Keratinocyte (primary cell): ENCODE measurements around the gene CLSTN3. TPM values are rescaled to one million over a fixed set of nuclear protein-coding genes. Genes with fewer than 3 reads are reported as not detected.

Source experiments
- DNase-seq: peaks from one replicate; pipeline ENCODE4 v3.0.0-alpha.2; 2011; ENCODE audit warnings: low read depth, missing footprints, low spot score
- FAIRE-seq: peaks from 2 replicates; lab custom pipeline; 2011; peaks lifted over from hg19 to GRCh38; lab: Jason Lieb, UNC
- H2AFZ ChIP-seq: 2 replicates; pipeline ENCODE4 v1.6.0; 2012; ENCODE audit warnings: low read length, control low read depth, inconsistent platforms; ENCODE audit not compliant: control insufficient read depth
- H3K27ac ChIP-seq: 2 replicates; pipeline ENCODE4 v1.5.1; 2011; ENCODE audit warnings: low read length; ENCODE audit not compliant: control insufficient read depth, insufficient read depth
- H3K27me3 ChIP-seq: 3 replicates; pipeline ENCODE4 v1.6.0; 2011; ENCODE audit warnings: low read length; ENCODE audit not compliant: control insufficient read depth, insufficient read depth; ENCODE audit errors: extremely low read depth
- H3K36me3 ChIP-seq, 2 experiments: 2 replicates in 1 of 2; 3 replicates in 1 of 2; pipeline ENCODE4 v1.5.1; 2011; ENCODE audit warnings: low read length in 2 of 2, mild to moderate bottlenecking in 1 of 2; ENCODE audit not compliant: control insufficient read depth in 2 of 2, insufficient read depth in 2 of 2; ENCODE audit errors: extremely low read depth in 1 of 2
- H3K4me1 ChIP-seq: 3 replicates; pipeline ENCODE4 v1.5.1; 2011; ENCODE audit warnings: low read length; ENCODE audit not compliant: control insufficient read depth, insufficient read depth; ENCODE audit errors: extremely low read depth
- H3K4me2 ChIP-seq: 3 replicates; pipeline ENCODE4 v1.6.0; 2011; ENCODE audit warnings: low read depth, low read length; ENCODE audit not compliant: control insufficient read depth, insufficient read depth; ENCODE audit errors: extremely low read depth
- H3K4me3 ChIP-seq, 3 experiments: fragments of 200-600 bp in 1 of 3; sonication (generic) in 1 of 3; 2 replicates in 2 of 3; 3 replicates in 1 of 3; pipeline ENCODE4 v1.5.1; 2011 to 2016; ENCODE audit warnings: low read length in 3 of 3, mild to moderate bottlenecking in 3 of 3, control low read depth in 2 of 3, inconsistent platforms in 1 of 3, low read depth in 1 of 3, mixed read lengths in 1 of 3, mixed run types in 1 of 3, moderate library complexity in 1 of 3; ENCODE audit not compliant: control insufficient read depth in 2 of 3, insufficient read depth in 2 of 3; ENCODE audit errors: extremely low read depth in 1 of 3
- H3K79me2 ChIP-seq: 2 replicates; pipeline ENCODE4 v1.6.0; 2012; ENCODE audit warnings: low read length; ENCODE audit not compliant: control insufficient read depth, insufficient read depth
- H3K9ac ChIP-seq: 3 replicates; pipeline ENCODE4 v1.6.0; 2011; ENCODE audit warnings: low read length; ENCODE audit not compliant: control insufficient read depth, insufficient read depth; ENCODE audit errors: extremely low read depth
- H3K9me1 ChIP-seq: 3 replicates; pipeline ENCODE4 v1.6.0; 2011; ENCODE audit warnings: low read length; ENCODE audit not compliant: control insufficient read depth, insufficient read depth; ENCODE audit errors: extremely low read depth
- H3K9me3 ChIP-seq: 2 replicates; pipeline ENCODE4 v1.5.1; 2012; ENCODE audit warnings: low read depth, low read length; ENCODE audit not compliant: control insufficient read depth
- H4K20me1 ChIP-seq: 3 replicates; pipeline ENCODE4 v1.6.0; 2011; ENCODE audit warnings: low read length; ENCODE audit not compliant: control insufficient read depth, insufficient read depth; ENCODE audit errors: extremely low read depth
- EZH2 ChIP-seq: IDR thresholded peaks from one replicate; pipeline ENCODE4 v1.6.1; 2012; ENCODE audit warnings: inconsistent platforms, mild to moderate bottlenecking, low read length, moderate library complexity
- dilution Hi-C: fragments of 300-500 bp; cut with MboI; formaldehyde crosslinking; loops from one replicate; pipeline ENCODE4 v1.7.0; 2020; ENCODE audit warnings: low sequenced_read_pairs; ENCODE audit not compliant: extremely low pct_ligation_motif_present
- polyA plus RNA-seq, 5 experiments: library from polyadenylated mRNA; depleted of rRNA in 3 of 5; stranded (reverse) in 3 of 5; stranded (forward) in 1 of 5; unstranded in 1 of 5; fragments of >200 nt; gene quantifications; 1 replicate in 1 of 5; 2 replicates in 3 of 5; 3 replicates in 1 of 5; pipeline versions ENCODE4 v1.2.1 to v1.2.3, GENCODE V29; 2011 to 2012; ENCODE audit warnings: missing spikeins in 2 of 5, low read depth in 1 of 5, low replicate concordance in 1 of 5
- TF ChIP-seq, protein P1 (sequence below), 3 experiments: IDR thresholded peaks in 1 of 3; conservative IDR thresholded peaks in 1 of 3; optimal IDR thresholded peaks in 1 of 3; 2 replicates in 2 of 3; 3 replicates in 1 of 3; pipeline versions ENCODE3 to v1.5.1; 2011; ENCODE audit warnings: low read length in 3 of 3, mild to moderate bottlenecking in 3 of 3, moderate library complexity in 2 of 3, control low read depth in 1 of 3, inconsistent platforms in 1 of 3; ENCODE audit not compliant: insufficient read depth in 2 of 3; ENCODE audit errors: extremely low read depth in 1 of 3

The CLSTN3 gene
- polyA plus RNA-seq, 1 donor (not counting 4 experiments of a cell fraction or from before 2014, with no cell fraction given) = 12.8 TPM

DNA sequence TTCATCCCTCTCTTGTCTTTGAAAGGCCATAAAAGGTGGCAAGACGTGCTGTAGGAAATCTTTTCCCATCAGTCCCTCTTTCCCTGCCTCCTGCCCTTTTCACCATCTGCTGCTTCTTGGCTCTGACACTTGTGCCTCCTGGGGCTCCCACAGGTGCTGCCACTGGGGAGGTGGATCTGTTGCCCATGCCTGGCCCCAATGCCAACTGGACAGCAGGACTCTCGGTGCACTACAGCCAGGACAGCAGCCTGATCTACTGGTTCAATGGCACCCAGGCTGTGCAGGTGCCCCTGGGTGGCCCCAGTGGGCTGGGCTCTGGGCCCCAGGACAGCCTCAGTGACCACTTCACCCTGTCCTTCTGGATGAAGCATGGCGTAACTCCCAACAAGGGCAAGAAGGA lies 6.5 kb downstream of the CLSTN3 start:
- Histone ChIP-seq H3K9me1 (no peaks in the 10 kb centered on the region), H3K36me3 (peaks cover 12 to 33% of the 10 kb centered on the region in 2 experiments), H3K79me2 (no peaks in the 10 kb centered on the region), H2AFZ (no peak overlapping the region), H3K4me1 (no peaks in the 10 kb centered on the region), H3K4me3 (no peak overlapping the region), H3K9me3 (no peaks in the 10 kb centered on the region), H4K20me1 (no peaks in the 10 kb centered on the region), H3K4me2 (no peak overlapping the region), H3K27me3 (no peaks in the 10 kb centered on the region), H3K9ac (no peak overlapping the region), H3K27ac (no peak overlapping the region)
- DNase-seq = no peak
- TF ChIP-seq, protein P1, sequence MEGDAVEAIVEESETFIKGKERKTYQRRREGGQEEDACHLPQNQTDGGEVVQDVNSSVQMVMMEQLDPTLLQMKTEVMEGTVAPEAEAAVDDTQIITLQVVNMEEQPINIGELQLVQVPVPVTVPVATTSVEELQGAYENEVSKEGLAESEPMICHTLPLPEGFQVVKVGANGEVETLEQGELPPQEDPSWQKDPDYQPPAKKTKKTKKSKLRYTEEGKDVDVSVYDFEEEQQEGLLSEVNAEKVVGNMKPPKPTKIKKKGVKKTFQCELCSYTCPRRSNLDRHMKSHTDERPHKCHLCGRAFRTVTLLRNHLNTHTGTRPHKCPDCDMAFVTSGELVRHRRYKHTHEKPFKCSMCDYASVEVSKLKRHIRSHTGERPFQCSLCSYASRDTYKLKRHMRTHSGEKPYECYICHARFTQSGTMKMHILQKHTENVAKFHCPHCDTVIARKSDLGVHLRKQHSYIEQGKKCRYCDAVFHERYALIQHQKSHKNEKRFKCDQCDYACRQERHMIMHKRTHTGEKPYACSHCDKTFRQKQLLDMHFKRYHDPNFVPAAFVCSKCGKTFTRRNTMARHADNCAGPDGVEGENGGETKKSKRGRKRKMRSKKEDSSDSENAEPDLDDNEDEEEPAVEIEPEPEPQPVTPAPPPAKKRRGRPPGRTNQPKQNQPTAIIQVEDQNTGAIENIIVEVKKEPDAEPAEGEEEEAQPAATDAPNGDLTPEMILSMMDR (optimal IDR thresholded peaks at IDR 0.05 in 1 of 3, IDR thresholded peaks at IDR 0.05 in 1 of 3, conservative IDR thresholded peaks at IDR 0.05 in 1 of 3; ENCODE audit: extremely low read depth in 1 of 3, insufficient read depth in 2 of 3, low read length in 3 of 3) = no peak
- no peak for TF ChIP-seq EZH2
- dilution Hi-C loops = no loop called here
- no peak for FAIRE-seq

DNA sequence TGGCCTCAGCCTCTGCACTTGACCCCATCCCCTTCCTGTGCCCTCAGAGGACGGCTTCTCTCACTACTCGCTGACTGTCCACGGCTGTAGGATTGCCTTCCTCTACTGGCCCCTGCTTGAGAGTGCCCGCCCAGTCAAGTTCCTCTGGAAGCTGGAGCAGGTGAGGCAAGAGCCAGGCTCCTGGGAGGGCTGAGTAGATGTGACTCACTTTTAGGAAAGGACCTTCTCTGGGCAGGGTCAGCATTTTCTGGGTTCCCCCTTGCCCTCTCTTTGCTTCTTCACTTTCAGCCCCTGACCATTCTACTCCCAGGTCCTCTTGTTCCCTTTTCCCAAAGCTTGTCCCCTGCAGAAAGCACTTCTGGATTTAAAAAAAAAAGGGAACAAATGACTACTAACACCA lies 7.7 kb downstream of the CLSTN3 start:
- no peaks in the 10 kb centered on the region for H3K9me1 ChIP-seq
- H3K79me2 ChIP-seq = no peaks in the 10 kb centered on the region
- H3K4me1 ChIP-seq = no peaks in the 10 kb centered on the region
- H3K27ac ChIP-seq = no peak overlapping the region
- FAIRE-seq = no peak
- H4K20me1 ChIP-seq = no peaks in the 10 kb centered on the region
- H3K9ac ChIP-seq = no peak overlapping the region
- H3K4me2 ChIP-seq = no peak overlapping the region
- no peak overlapping the region for H2AFZ ChIP-seq
- H3K4me3 ChIP-seq = no peak overlapping the region
- no peaks in the 10 kb centered on the region for H3K27me3 ChIP-seq
- H3K9me3 ChIP-seq = no peaks in the 10 kb centered on the region
- TF ChIP-seq, protein P1 (optimal IDR thresholded peaks at IDR 0.05 in 1 of 3, IDR thresholded peaks at IDR 0.05 in 1 of 3, conservative IDR thresholded peaks at IDR 0.05 in 1 of 3; ENCODE audit: extremely low read depth in 1 of 3, insufficient read depth in 2 of 3, low read length in 3 of 3) = no peak
- TF ChIP-seq EZH2 = no peak
- no peak for DNase-seq
- dilution Hi-C loops = no loop called here
- H3K36me3 ChIP-seq = peaks cover 12 to 39% of the 10 kb centered on the region in 2 experiments
